Progenitor cell of endocrine pancreas (in vitro differentiated cells): Measurements from ENCODE around the gene MAN1A1. TPM values are rescaled to one million over a fixed set of nuclear protein-coding genes. Genes with fewer than 3 reads are reported as not detected.

Source experiments
- DNase-seq: peaks from one replicate; pipeline ENCODE4 v3.0.0; 2021; ENCODE audit warnings: low spot score; ENCODE audit not compliant: unreplicated experiment
- H3K27ac Mint-ChIP-seq: 2 replicates; pipeline ENCODE4 v1.8.0; 2021; ENCODE audit warnings: mild to moderate bottlenecking, moderate library complexity, mixed read lengths
- H3K27me3 Mint-ChIP-seq: 2 replicates; pipeline ENCODE4 v1.8.0; 2021; ENCODE audit warnings: mixed read lengths
- H3K36me3 Mint-ChIP-seq: 2 replicates; pipeline ENCODE4 v1.8.0; 2022; ENCODE audit warnings: mixed read lengths; ENCODE audit not compliant: insufficient read depth
- H3K4me1 Mint-ChIP-seq: 2 replicates; pipeline ENCODE4 v1.8.0; 2021; ENCODE audit warnings: low read depth, mixed read lengths
- H3K4me3 Mint-ChIP-seq: 2 replicates; pipeline ENCODE4 v1.8.0; 2021; ENCODE audit warnings: low read depth, mild to moderate bottlenecking, moderate library complexity, mixed read lengths
- H3K9me3 Mint-ChIP-seq: 2 replicates; pipeline ENCODE4 v1.8.0; 2021; ENCODE audit warnings: low read depth, mixed read lengths
- total RNA-seq: library from RNA; stranded (reverse); gene quantifications from 2 replicates; pipeline ENCODE4 v1.2.1, GENCODE V29; 2021
- TF ChIP-seq, protein P1 (sequence below): fragments of 200-600 bp; sonication (generic); IDR thresholded peaks from one replicate; pipeline ENCODE4 v1.5.0; 2021; ENCODE audit warnings: antibody characterized with exemption, mild to moderate bottlenecking; ENCODE audit not compliant: unreplicated experiment

MAN1A1 gene
- total RNA-seq, 1 donor from 2014 or later, result 27.6 TPM

DNA sequence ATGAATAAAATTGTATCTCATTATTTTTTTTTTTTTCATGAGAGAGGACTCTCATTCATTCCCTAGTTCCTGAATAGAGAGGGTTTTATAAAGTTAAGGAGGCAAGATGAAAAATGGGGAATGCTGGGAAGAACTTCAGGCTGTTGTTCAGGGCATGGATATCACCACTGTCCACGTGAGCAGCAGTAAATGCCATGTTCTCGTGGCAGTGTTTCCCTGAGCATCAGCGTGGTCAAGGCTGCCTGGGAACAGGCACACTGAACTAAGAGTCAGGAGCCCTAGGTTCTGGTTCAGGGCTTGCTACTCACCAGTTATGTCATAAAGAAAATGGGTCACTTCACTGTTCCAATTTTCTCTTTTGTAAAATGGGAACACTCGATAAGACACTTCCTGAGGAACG lies 93.2 kb downstream of the MAN1A1 start:
- peaks cover 6% of the 10 kb centered on the region for H3K4me1 Mint-ChIP-seq
- H3K9me3 Mint-ChIP-seq, result no peaks in the 10 kb centered on the region
- H3K4me3 Mint-ChIP-seq, result no peak overlapping the region
- no peak for DNase-seq
- H3K27me3 Mint-ChIP-seq, result no peaks in the 10 kb centered on the region
- TF ChIP-seq, protein P1, sequence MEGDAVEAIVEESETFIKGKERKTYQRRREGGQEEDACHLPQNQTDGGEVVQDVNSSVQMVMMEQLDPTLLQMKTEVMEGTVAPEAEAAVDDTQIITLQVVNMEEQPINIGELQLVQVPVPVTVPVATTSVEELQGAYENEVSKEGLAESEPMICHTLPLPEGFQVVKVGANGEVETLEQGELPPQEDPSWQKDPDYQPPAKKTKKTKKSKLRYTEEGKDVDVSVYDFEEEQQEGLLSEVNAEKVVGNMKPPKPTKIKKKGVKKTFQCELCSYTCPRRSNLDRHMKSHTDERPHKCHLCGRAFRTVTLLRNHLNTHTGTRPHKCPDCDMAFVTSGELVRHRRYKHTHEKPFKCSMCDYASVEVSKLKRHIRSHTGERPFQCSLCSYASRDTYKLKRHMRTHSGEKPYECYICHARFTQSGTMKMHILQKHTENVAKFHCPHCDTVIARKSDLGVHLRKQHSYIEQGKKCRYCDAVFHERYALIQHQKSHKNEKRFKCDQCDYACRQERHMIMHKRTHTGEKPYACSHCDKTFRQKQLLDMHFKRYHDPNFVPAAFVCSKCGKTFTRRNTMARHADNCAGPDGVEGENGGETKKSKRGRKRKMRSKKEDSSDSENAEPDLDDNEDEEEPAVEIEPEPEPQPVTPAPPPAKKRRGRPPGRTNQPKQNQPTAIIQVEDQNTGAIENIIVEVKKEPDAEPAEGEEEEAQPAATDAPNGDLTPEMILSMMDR, result no peak
- peaks cover 2% of the 10 kb centered on the region for H3K36me3 Mint-ChIP-seq
- no peak overlapping the region for H3K27ac Mint-ChIP-seq

DNA sequence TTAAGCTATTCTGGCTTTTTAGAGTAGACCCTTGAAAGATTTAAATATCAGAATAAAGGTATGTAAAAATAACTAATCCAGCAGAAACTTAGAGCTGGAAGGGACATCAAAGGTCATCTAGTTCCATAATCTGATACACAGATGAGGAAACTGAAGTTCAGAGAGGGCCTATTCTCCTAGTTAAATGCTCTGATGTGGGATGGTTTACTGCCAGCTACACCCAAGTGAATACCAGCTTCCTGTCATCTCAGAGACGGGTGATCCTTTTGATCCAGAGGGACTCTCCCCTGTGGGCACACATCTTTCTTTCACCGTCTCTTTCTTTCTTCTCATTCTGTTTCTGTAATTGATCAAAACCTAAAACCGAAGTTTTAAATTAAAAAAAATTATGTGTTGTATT lies 94.1 kb downstream of the MAN1A1 start:
- Mint-ChIP-seq H3K4me1 (peaks cover 6% of the 10 kb centered on the region), H3K27ac (no peak overlapping the region), H3K4me3 (no peak overlapping the region), H3K36me3 (peaks cover 2% of the 10 kb centered on the region), H3K9me3 (no peaks in the 10 kb centered on the region), H3K27me3 (no peaks in the 10 kb centered on the region)
- TF ChIP-seq, protein P1, result no peak
- no peak for DNase-seq

DNA sequence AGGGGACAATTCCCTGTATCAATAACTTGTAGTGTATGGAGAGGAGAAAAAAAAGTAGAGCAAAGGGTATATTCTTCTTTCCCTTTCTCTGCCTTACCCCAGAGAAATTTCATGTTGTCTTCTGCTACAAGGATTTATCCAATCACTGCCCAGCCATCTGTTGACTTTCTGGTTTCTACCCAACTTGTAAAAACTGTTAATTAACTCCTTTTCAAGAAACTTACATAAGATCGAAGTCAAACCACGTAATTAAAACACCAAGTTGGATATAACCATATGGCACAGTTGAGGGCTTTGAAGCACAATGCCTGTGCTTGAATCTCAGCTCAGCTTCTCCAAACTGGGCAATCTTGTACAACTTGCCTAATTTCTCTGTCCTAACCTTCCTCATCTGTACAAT lies 99.5 kb downstream of the MAN1A1 start:
- H3K27ac Mint-ChIP-seq, result no peak overlapping the region
- H3K4me1 Mint-ChIP-seq, result peaks cover under 1% of the 10 kb centered on the region
- DNase-seq, result no peak
- peaks cover 2% of the 10 kb centered on the region for H3K36me3 Mint-ChIP-seq
- H3K27me3 Mint-ChIP-seq, result no peaks in the 10 kb centered on the region
- H3K9me3 Mint-ChIP-seq, result no peaks in the 10 kb centered on the region
- TF ChIP-seq, protein P1, result no peak
- H3K4me3 Mint-ChIP-seq, result no peak overlapping the region

DNA sequence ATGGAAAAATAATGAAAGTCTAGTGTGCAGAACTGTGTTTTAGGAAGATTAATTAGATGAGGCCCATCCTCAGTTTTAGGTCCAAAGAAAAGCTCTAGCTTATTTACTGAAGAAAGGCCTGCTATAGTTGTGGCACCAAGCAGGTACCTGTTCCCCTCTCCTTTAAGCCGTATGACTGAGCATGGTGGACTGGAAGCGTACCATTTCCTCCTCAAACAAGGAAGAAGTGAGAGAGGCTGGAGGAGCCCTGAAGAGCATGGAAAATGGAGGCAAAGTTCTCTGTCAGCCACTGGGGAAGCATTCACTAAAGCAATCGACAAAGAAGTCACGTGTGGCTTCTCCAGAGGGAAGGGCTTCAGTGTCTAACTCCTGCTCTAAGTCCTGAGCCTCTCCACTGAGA lies 100.2 kb downstream of the MAN1A1 start:
- H3K27me3 Mint-ChIP-seq, result no peaks in the 10 kb centered on the region
- H3K4me3 Mint-ChIP-seq, result no peak overlapping the region
- no peaks in the 10 kb centered on the region for H3K4me1 Mint-ChIP-seq
- peaks cover 2% of the 10 kb centered on the region for H3K36me3 Mint-ChIP-seq
- DNase-seq, result no peak
- H3K27ac Mint-ChIP-seq, result no peak overlapping the region
- no peaks in the 10 kb centered on the region for H3K9me3 Mint-ChIP-seq
- TF ChIP-seq, protein P1, result no peak

DNA sequence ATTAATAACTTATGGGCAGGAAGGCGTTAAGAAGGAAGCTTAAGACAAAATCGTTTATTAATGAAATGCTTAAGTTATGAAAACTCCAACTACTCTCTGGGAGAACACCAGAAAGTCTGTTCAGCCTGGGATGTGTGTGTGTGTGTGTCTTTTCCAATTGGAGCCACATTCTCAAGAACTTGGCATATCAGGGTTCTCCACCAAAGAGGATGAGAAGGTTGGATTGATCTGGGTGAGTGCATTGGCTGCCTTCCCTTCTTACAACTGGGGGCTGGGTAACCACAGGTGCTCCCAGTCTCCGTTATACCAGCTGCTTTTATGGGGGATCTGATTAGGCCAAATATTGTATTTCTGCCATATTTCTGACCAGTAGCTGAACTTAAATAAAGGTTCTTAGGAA lies 102.1 kb downstream of the MAN1A1 start:
- H3K4me3 Mint-ChIP-seq, result no peak overlapping the region
- H3K4me1 Mint-ChIP-seq, result no peaks in the 10 kb centered on the region
- DNase-seq, result no peak
- TF ChIP-seq, protein P1, result no peak
- no peaks in the 10 kb centered on the region for H3K9me3 Mint-ChIP-seq
- H3K36me3 Mint-ChIP-seq, result no peaks in the 10 kb centered on the region
- H3K27me3 Mint-ChIP-seq, result no peaks in the 10 kb centered on the region
- no peak overlapping the region for H3K27ac Mint-ChIP-seq
